Thoracic aorta (tissue), 2 donors: ENCODE results near the gene RIMOC1. TPM values are rescaled to one million over a fixed set of nuclear protein-coding genes. Genes with fewer than 3 reads are reported as not detected.

ENCODE experiments used
- ATAC-seq: fragments of 150-250 bp; one replicate; pipeline ENCODE4 v1.8.0; 2017; ENCODE audit warnings: low read depth; ENCODE audit not compliant: insufficient number of reproducible peaks, low FRiP score
- DNase-seq: peaks from one replicate; pipeline ENCODE4 v3.0.0-alpha.2; 2020; ENCODE audit warnings: low spot score
- H3K27ac ChIP-seq, 2 donors: fragments of 200-600 bp; sonication (generic); 1 replicate in 1 of 2; 2 replicates in 1 of 2; pipeline ENCODE4 v1.5.1; 2016; ENCODE audit warnings: mild to moderate bottlenecking in 2 of 2, moderate library complexity in 2 of 2
- H3K27me3 ChIP-seq: fragments of 200-600 bp; sonication (generic); replicated peaks from 2 replicates; pipeline ENCODE4 v1.6.0; 2016; ENCODE audit warnings: mild to moderate bottlenecking; ENCODE audit not compliant: insufficient read depth
- H3K36me3 ChIP-seq: fragments of 200-600 bp; sonication (generic); one replicate; pipeline ENCODE4 v1.5.1; 2016
- H3K4me1 ChIP-seq, 2 donors: fragments of 200-600 bp; sonication (generic); 1 replicate in 1 of 2; 2 replicates in 1 of 2; pipeline versions ENCODE4 v1.5.1 to v1.6.0; 2016; ENCODE audit warnings: low read depth in 2 of 2, mild to moderate bottlenecking in 1 of 2; ENCODE audit not compliant: control insufficient read depth in 1 of 2
- H3K4me3 ChIP-seq: fragments of 200-600 bp; sonication (generic); 2 replicates; pipeline ENCODE4 v1.5.1; 2016; ENCODE audit warnings: mild to moderate bottlenecking
- H3K9me3 ChIP-seq: fragments of 200-600 bp; sonication (generic); 2 replicates; pipeline ENCODE4 v1.5.1; 2016
- total RNA-seq, 2 donors: library from RNA; depleted of rRNA; stranded (reverse); fragments of >200 nt; gene quantifications; one replicate each; pipeline versions ENCODE4 v1.1.0 to v1.2.3, GENCODE V29; 2016
- TF ChIP-seq, protein P1 (sequence below): fragments of 200-600 bp; sonication (generic); IDR thresholded peaks from one replicate; pipeline ENCODE4 v1.5.1; 2019; ENCODE audit warnings: antibody characterized with exemption

RIMOC1 gene
- total RNA-seq, 2 donors from 2014 or later, result 14.1 to 22.9 TPM

DNA sequence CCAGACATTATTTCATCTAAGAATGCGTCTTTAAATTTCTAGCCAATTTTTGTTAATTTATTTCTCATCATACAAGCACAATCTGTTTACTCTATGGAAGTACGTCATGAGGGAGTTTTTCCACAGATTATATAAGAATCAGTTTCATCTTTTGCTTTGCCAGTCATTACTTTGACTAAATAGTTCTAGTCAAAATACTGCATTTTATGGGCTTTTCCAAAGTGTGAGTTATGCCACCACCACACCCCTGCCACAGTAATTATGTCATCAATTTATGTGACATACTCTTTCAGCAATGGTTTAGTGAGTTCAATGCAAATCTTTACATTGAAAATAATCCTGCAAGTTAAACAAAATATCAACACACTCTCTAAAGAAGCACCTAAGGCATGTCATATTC, 2.0 kb downstream of the RIMOC1 start:
- Histone ChIP-seq H3K4me1 (peaks cover 10 to 25% of the 10 kb centered on the region in 2 donors), H3K27ac (no peak overlapping the region), H3K36me3 (peaks cover 21% of the 10 kb centered on the region), H3K4me3 (no peak overlapping the region), H3K9me3 (no peaks in the 10 kb centered on the region), H3K27me3 (no peaks in the 10 kb centered on the region)
- no peak for ATAC-seq
- TF ChIP-seq, protein P1, sequence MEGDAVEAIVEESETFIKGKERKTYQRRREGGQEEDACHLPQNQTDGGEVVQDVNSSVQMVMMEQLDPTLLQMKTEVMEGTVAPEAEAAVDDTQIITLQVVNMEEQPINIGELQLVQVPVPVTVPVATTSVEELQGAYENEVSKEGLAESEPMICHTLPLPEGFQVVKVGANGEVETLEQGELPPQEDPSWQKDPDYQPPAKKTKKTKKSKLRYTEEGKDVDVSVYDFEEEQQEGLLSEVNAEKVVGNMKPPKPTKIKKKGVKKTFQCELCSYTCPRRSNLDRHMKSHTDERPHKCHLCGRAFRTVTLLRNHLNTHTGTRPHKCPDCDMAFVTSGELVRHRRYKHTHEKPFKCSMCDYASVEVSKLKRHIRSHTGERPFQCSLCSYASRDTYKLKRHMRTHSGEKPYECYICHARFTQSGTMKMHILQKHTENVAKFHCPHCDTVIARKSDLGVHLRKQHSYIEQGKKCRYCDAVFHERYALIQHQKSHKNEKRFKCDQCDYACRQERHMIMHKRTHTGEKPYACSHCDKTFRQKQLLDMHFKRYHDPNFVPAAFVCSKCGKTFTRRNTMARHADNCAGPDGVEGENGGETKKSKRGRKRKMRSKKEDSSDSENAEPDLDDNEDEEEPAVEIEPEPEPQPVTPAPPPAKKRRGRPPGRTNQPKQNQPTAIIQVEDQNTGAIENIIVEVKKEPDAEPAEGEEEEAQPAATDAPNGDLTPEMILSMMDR, result no peak
- DNase-seq, result no peak

DNA sequence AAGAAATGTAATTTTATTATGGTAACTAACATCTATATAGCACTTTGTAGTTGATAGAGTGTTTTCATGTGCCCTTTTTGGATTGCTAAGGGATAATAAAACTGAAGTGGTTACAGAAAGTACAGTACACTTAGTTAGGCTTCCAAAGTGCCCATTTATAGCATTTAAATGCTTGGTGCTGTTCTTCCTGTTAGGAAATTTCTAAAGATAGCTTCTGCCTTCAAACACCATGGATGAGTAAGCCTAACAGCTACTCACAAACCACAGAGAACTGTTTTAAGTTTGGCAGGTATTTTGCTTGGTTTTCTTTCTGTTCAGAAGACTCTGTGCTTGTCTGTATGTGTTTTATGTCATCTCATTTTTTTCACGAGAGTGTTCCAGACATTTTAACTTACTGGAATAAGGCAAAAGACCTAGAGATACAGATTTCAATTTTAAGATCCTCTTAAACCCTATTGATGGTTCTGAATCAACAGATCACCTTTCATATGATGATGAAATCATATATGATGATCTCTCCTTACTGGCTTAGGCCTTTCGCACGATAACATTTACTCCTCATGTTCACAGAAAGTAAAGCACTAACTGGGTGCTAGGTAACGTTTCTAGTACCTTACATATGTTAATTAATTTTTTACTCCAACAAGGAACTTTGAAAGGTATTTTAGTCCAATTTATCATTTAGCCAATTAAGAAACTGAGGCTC, 4.4 kb downstream of the RIMOC1 start:
- TF ChIP-seq, protein P1, result no peak
- Histone ChIP-seq H3K4me3 (no peak overlapping the region), H3K4me1 (peaks cover 10 to 25% of the 10 kb centered on the region in 2 donors), H3K27me3 (no peaks in the 10 kb centered on the region), H3K27ac (peak overlapping the region in 1 of 2 donors; percentile 34), H3K36me3 (peaks cover 33% of the 10 kb centered on the region), H3K9me3 (no peaks in the 10 kb centered on the region)
- ATAC-seq, result no peak
- DNase-seq, result no peak

DNA sequence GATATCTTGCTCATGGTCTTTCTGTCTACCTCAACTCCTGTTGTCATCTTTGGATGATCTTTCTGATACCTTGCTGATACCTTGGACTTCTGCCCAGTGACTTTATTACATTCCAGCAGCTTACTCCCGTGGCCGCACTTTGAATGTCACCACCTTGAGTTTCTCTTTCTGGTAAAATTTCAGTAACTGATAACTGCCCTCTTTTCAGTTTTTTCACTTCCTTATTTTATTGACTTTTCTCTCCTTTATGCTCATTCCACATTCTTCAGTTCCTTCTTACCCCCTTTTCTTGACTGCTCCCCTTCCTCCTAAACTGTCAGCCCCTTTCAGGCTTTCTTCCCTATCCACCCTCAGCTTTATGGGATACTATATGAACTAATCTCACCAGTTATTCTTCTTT, 14.0 kb downstream of the RIMOC1 start:
- Histone ChIP-seq H3K4me1 (no peaks in the 10 kb centered on the region), H3K4me3 (no peak overlapping the region), H3K36me3 (peaks cover 37% of the 10 kb centered on the region), H3K27me3 (no peaks in the 10 kb centered on the region), H3K27ac (no peak overlapping the region), H3K9me3 (no peaks in the 10 kb centered on the region)
- TF ChIP-seq, protein P1, result no peak
- no peak for DNase-seq
- ATAC-seq, result no peak

DNA sequence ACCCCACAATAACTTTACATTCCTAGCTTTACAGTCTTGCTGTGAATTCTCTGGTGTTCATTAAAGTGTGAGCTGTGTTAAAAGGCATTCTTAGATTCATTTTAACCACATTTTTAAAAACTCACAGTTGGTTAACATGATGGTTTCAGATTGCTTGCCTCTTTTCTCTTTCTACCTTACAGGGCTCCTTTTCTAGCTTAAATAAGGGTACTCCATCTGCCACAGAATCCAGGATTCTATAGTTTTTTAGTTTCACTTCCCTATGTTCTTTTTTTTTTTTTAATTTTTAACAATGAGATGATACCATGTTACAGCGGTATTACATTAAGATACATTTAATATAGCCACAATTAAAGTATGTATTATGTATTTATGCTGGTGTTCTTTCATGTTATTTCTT, 17.0 kb downstream of the RIMOC1 start:
- peaks cover 19% of the 10 kb centered on the region for H3K36me3 ChIP-seq
- no peaks in the 10 kb centered on the region for H3K4me1 ChIP-seq
- H3K27me3 ChIP-seq, result no peaks in the 10 kb centered on the region
- ATAC-seq, result no peak
- no peak overlapping the region for H3K4me3 ChIP-seq
- no peaks in the 10 kb centered on the region for H3K9me3 ChIP-seq
- no peak overlapping the region for H3K27ac ChIP-seq
- DNase-seq, result no peak
- TF ChIP-seq, protein P1, result no peak

DNA sequence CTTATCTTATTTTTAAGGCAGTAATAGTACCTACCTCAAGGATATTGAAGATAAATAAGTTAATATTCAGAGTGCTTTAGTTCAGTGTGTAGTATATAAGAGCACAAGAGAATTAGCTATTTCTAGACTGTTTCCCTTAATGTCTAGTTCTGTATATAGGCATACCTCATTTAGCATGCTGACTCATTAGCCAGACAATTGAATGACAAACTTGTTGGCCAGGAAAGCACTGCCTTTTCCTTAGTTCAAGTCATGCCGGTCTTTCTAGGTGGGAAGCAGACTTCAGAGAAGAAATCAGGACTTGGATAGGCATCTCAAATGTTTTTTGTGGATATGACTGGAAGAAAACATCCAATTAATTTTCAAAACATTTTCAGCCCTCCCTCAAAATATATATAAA, 17.7 kb downstream of the RIMOC1 start:
- Histone ChIP-seq H3K9me3 (no peaks in the 10 kb centered on the region), H3K4me3 (no peak overlapping the region), H3K4me1 (peaks cover 0 to 2% of the 10 kb centered on the region in 2 donors), H3K27ac (no peak overlapping the region), H3K36me3 (peaks cover 16% of the 10 kb centered on the region), H3K27me3 (no peaks in the 10 kb centered on the region)
- ATAC-seq (no peak), DNase-seq (no peak)
- TF ChIP-seq, protein P1, result no peak
